NCI-H460 (cell line): ENCODE data around the gene CCDC77. TPM values are rescaled to one million over a fixed set of nuclear protein-coding genes. Genes with fewer than 3 reads are reported as not detected.

Experiments
- DNase-seq: peaks from one replicate; pipeline ENCODE4 v3.0.0-alpha.2; 2016; ENCODE audit warnings: low read depth; ENCODE audit errors: extremely low read depth
- total RNA-seq: library from RNA; depleted of rRNA; stranded (reverse); fragments of >200 nt; shearing (Covaris generic); gene quantifications from 2 replicates; pipeline ENCODE4 v1.2.3, GENCODE V29; 2014; rRNA removed

The CCDC77 gene
- total RNA-seq, 1 experiment from 2014 or later, result 31.8 TPM

GRCh38 chr12:479161-479560 is 77.7 kb downstream of the CCDC77 start:
- no peak for DNase-seq

GRCh38 chr12:480831-481816 is 79.7 kb downstream of the CCDC77 start:
- no peak for DNase-seq

- no peak for DNase-seq
Observed at GRCh38 chr12:482061-482460, 80.6 kb downstream of the CCDC77 start.

DNA sequence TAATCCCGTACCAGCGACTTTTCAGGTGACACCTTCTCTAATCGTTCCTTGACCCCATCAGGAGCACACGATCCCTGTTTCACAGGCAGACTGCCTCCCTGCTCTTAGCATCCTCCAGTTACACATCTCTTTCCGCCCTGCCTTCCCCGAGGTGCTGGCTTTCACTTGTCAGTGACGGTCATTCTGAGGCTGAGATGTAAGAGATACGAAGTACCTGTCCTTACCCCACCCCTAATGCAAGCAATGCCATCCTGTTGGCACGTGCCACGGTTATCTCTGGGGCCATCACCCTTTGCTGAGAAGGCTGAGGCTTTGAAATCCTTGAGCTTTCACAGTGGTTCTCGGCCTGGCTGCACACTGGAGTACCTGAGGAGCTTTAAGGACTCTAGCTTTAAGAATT is 82.7 kb downstream of the CCDC77 start:
- DNase-seq, result no peak

- DNase-seq, result no peak
Observed at GRCh38 chr12:490260-490659, 88.8 kb downstream of the CCDC77 start.

Other genes starting within 250 kb of the CCDC77 start
- not detected in 2 replicates for gene SLC6A12, start 187.5 kb upstream of the CCDC77 start, total RNA-seq
- gene SLC6A13, start 138.8 kb upstream of the CCDC77 start, total RNA-seq, result 0.17 and 0.32 TPM in 2 replicates
- 30.6 and 34.3 TPM in 2 replicates for gene KDM5A, start 12.3 kb upstream of the CCDC77 start, total RNA-seq
- gene B4GALNT3, start 58.3 kb downstream of the CCDC77 start, total RNA-seq, result 1.4 and 1.7 TPM in 2 replicates